Astrocyte (in vitro differentiated cells and primary cell): ENCODE results near the gene MORC2.

ENCODE experiments used
- CTCF ChIP-seq: IDR thresholded peaks from 2 replicates; pipeline ENCODE4 v1.5.1; 2011; ENCODE audit warnings: low read depth, mild to moderate bottlenecking, inconsistent platforms, low read length, moderate library complexity; ENCODE audit not compliant: insufficient read depth
- EZH2 ChIP-seq: IDR thresholded peaks from 2 replicates; pipeline ENCODE4 v1.6.1; 2012; ENCODE audit warnings: mild to moderate bottlenecking, low read length, inconsistent platforms; ENCODE audit not compliant: insufficient read depth

DNA sequence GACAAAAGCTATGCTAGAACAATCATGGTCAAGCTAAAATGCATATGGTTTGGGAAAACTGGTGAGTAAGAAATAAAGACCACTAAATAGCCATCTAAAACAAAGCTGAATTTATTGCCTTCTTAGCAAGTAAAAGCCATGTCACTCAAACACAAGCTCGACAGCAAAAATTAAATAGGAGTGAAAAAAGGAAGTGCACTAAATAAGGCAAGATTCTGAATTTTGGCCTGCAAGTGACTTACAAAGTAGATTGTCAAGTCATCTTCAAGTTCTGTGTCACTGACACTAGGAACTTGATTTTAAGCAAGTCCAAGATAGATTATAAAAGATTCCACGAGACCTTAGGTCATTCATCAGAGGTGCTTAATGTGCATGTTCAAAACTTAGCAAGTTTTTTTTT lies 27.9 kb upstream of the MORC2 start:
- TF ChIP-seq CTCF (no peak), EZH2 (no peak)
